Breast epithelium (tissue), 3 donors: ENCODE data around the gene THADA.

Experiments used
- CTCF ChIP-seq, 3 donors: fragments of 450-650 bp; IDR thresholded peaks; one replicate each; pipeline ENCODE4 v1.5.1; 2016 to 2017; ENCODE audit warnings: antibody characterized with exemption in 3 of 3, mild to moderate bottlenecking in 3 of 3, moderate library complexity in 3 of 3
- POLR2A ChIP-seq: fragments of 450-650 bp; IDR thresholded peaks from one replicate; pipeline ENCODE4 v1.6.1; 2016; ENCODE audit warnings: antibody characterized with exemption, mild to moderate bottlenecking, moderate library complexity
- POLR2AphosphoS5 ChIP-seq, 3 donors: sonication (generic); formaldehyde crosslinking; IDR thresholded peaks; one replicate each; pipeline ENCODE4 v1.6.1; 2017; ENCODE audit warnings: antibody characterized with exemption in 3 of 3

- TF ChIP-seq CTCF (IDR thresholded peaks at IDR 0.05) (no peak), POLR2AphosphoS5 (IDR thresholded peaks at IDR 0.05) (no peak), POLR2A (no peak)
These were observed 27.2 kb upstream of the THADA start for GRCh38 chr2:43622931-43623451.
